ENCODE data around the gene EDAR. TPM values are rescaled to one million over a fixed set of nuclear protein-coding genes. Genes with fewer than 3 reads are reported as not detected.

Gene EDAR
- total RNA-seq, 1 experiment from 2014 or later: 0.15 TPM

GRCh38 chr2:108994178-108994577, 5.2 kb upstream of the EDAR start:
- Histone ChIP-seq H3K9me3 (ENCODE audit: control insufficient read depth in 1 of 2, insufficient read depth in 1 of 2, low read depth in 1 of 2, low read length in 2 of 2) (no peaks in the 10 kb centered on the region), H3K4me1 (ENCODE audit: control insufficient read depth in 1 of 2, insufficient read depth in 2 of 2, low read length in 2 of 2) (peaks cover 0 to 4% of the 10 kb centered on the region in 2 experiments; a peak in 2 of 4 replicates), H2AFZ (ENCODE audit: low read depth, low read length, poor library complexity, severe bottlenecking) (no peak overlapping the region), H3K27ac (ENCODE audit: low read depth, low read length) (no peak overlapping the region), H3K27me3 (ENCODE audit: insufficient read depth, low read length) (no peaks in the 10 kb centered on the region), H3K9ac (ENCODE audit: low read length) (no peak overlapping the region), H4K20me1 (ENCODE audit: insufficient read depth) (no peaks in the 10 kb centered on the region), H3K4me3 (replicated peaks in 1 of 2; ENCODE audit: low read depth in 1 of 2, low read length in 2 of 2) (no peak overlapping the region), H3K36me3 (ENCODE audit: control insufficient read depth in 1 of 2, insufficient read depth in 2 of 2, low read length in 2 of 2) (no peaks in the 10 kb centered on the region), H3K79me2 (ENCODE audit: insufficient read depth, low read length) (no peaks in the 10 kb centered on the region), H3K9me2 (ENCODE audit: insufficient read depth) (no peaks in the 10 kb centered on the region), H3K4me2 (ENCODE audit: low read length) (no peak overlapping the region)
- intact Hi-C loops (cut with micrococcal nuclease): no loop called here
- RAD21 ChIA-PET (ENCODE audit: low non-redundant PET in 1 of 2, low total read pairs in 2 of 2, uncharacterized antibody in 2 of 2, unreplicated experiment in 2 of 2): no interaction called here
- CTCF ChIA-PET: no interaction called here
- POLR2A ChIA-PET: no interaction called here
- TF ChIP-seq SP1 (IDR thresholded peaks at IDR 0.05; ENCODE audit: low read depth): no peak
- ATAC-seq (no peak), DNase-seq (ENCODE audit: low read depth, low spot score) (no peak)
- no TSS peak for BruUV-seq (replicated peaks)

GRCh38 chr2:108993095-108993937, 4.3 kb upstream of the EDAR start:
- RAD21 ChIA-PET (ENCODE audit: low non-redundant PET in 1 of 2, low total read pairs in 2 of 2, uncharacterized antibody in 2 of 2, unreplicated experiment in 2 of 2): no interaction called here
- Histone ChIP-seq H3K4me3 (replicated peaks in 1 of 2; ENCODE audit: low read depth in 1 of 2, low read length in 2 of 2) (no peak overlapping the region), H3K79me2 (ENCODE audit: insufficient read depth, low read length) (no peaks in the 10 kb centered on the region), H2AFZ (ENCODE audit: low read depth, low read length, poor library complexity, severe bottlenecking) (no peak overlapping the region), H3K4me2 (ENCODE audit: low read length) (no peak overlapping the region), H3K4me1 (ENCODE audit: control insufficient read depth in 1 of 2, insufficient read depth in 2 of 2, low read length in 2 of 2) (peaks cover 0 to 13% of the 10 kb centered on the region in 2 experiments; a peak in 2 of 4 replicates), H3K36me3 (ENCODE audit: control insufficient read depth in 1 of 2, insufficient read depth in 2 of 2, low read length in 2 of 2) (no peaks in the 10 kb centered on the region), H4K20me1 (ENCODE audit: insufficient read depth) (no peaks in the 10 kb centered on the region), H3K27ac (ENCODE audit: low read depth, low read length) (no peak overlapping the region), H3K9ac (ENCODE audit: low read length) (no peak overlapping the region), H3K9me3 (ENCODE audit: control insufficient read depth in 1 of 2, insufficient read depth in 1 of 2, low read depth in 1 of 2, low read length in 2 of 2) (no peaks in the 10 kb centered on the region), H3K27me3 (ENCODE audit: insufficient read depth, low read length) (0 out of 2 replicates have a peak, but pooled peaks cover 3% of the 10 kb centered on the region), H3K9me2 (ENCODE audit: insufficient read depth) (no peaks in the 10 kb centered on the region)
- POLR2A ChIA-PET: no interaction called here
- CTCF ChIA-PET: no interaction called here
- intact Hi-C loops (cut with micrococcal nuclease): no loop called here
- TF ChIP-seq POLR2AphosphoS5 (IDR thresholded peaks at IDR 0.05; ENCODE audit: low read depth, low read length): no peak
- no peak for TF ChIP-seq FOSL1 (IDR thresholded peaks at IDR 0.05; ENCODE audit: low read depth)
- no peak for TF ChIP-seq REST (IDR thresholded peaks at IDR 0.05; ENCODE audit: low read depth)
- DNase-seq (ENCODE audit: low read depth, low spot score): no peak
- no peak for ATAC-seq
- no TSS peak for BruUV-seq (replicated peaks)
